Measurements from ENCODE around the gene GP9. TPM values are rescaled to one million over a fixed set of nuclear protein-coding genes. Genes with fewer than 3 reads are reported as not detected.

The GP9 gene
- total RNA-seq, 2 experiments from 2014 or later, result not detected

DNA sequence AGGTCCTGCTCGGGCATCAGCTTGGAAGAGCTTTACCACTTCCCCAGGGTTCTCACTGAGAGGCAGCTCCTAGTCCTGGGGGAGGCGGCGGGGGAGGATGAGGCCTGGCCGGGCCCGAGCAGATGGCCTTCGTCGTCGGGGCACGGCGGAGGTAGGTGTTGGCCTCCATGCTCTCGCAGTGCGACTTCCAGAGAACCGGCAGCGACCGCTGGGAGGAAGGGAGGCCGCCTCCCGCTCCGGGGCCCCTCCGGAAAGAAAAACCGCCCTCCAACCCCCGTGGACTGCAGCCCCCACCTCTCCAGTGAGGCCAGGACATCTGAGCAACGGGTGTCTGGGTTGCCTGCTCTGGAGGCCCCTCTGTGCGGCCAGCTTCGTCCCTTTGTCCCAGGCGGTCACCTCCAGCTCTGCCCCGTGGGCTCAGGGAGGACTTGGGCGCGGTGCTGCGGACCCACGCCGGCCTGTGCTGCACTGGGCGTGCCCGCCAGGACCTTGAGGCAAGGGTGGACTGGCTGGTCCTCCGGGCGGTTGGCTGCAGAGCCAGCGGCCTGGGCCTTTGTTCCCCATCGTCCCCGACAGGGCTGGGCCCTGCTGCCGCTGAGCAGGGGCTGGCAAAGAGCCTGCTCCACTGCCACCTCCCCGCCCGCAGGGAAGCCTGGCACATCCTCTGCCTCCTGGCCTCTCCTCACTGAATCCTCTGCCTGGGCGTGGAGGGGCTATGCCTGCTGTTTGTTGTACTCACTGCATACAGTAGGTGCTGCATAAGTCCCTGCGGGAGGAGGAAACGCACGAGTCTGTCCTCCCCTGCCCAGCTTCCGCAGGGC is 13.6 kb upstream of the GP9 start:
- no peak for DNase-seq (ENCODE audit: low spot score)
- H2AFZ ChIP-seq (ENCODE audit: low read length), result no peak overlapping the region
- no peaks in the 10 kb centered on the region for H3K4me1 ChIP-seq (ENCODE audit: insufficient read depth, low read length, poor library complexity, severe bottlenecking)
- H3K79me2 ChIP-seq (ENCODE audit: insufficient read depth, low read depth, low read length), result no peaks in the 10 kb centered on the region
- H3K36me3 ChIP-seq (ENCODE audit: insufficient read depth, low read length), result no peaks in the 10 kb centered on the region
- H3K4me3 ChIP-seq (ENCODE audit: low read depth, low read length, poor library complexity, severe bottlenecking), result no peak overlapping the region
- BruUV-seq (replicated peaks), result no TSS peak
- H3K27ac ChIP-seq (ENCODE audit: low read depth, low read length, poor library complexity, severe bottlenecking), result no peak overlapping the region
- H3K9me3 ChIP-seq (ENCODE audit: low read length), result no peaks in the 10 kb centered on the region
- ChIA-PET CTCF (ENCODE audit: unreplicated experiment) (no interaction called here), POLR2A (no interaction called here)
- no peaks in the 10 kb centered on the region for H4K20me1 ChIP-seq (ENCODE audit: insufficient read depth, low read length)
- intact Hi-C loops (cut with micrococcal nuclease; ENCODE audit: unreplicated experiment), result no loop called here
- TF ChIP-seq CTCF (conservative IDR thresholded peaks at IDR 0.05; ENCODE audit: low read length), result no peak
- no peaks in the 10 kb centered on the region for H3K9me2 ChIP-seq (ENCODE audit: insufficient read depth, low read length)
- no peak overlapping the region for H3K4me2 ChIP-seq (ENCODE audit: low read length)

GRCh38 chr3:129047553-129047839 is 13.1 kb upstream of the GP9 start:
- Histone ChIP-seq H3K27ac (ENCODE audit: low read depth, low read length, poor library complexity, severe bottlenecking) (no peak overlapping the region), H3K4me1 (ENCODE audit: insufficient read depth, low read length, poor library complexity, severe bottlenecking) (no peaks in the 10 kb centered on the region), H3K9me2 (ENCODE audit: insufficient read depth, low read length) (no peaks in the 10 kb centered on the region), H3K9me3 (ENCODE audit: low read length) (no peaks in the 10 kb centered on the region), H3K36me3 (ENCODE audit: insufficient read depth, low read length) (no peaks in the 10 kb centered on the region), H2AFZ (ENCODE audit: low read length) (no peak overlapping the region), H3K4me2 (ENCODE audit: low read length) (no peak overlapping the region), H3K79me2 (ENCODE audit: insufficient read depth, low read depth, low read length) (no peaks in the 10 kb centered on the region), H4K20me1 (ENCODE audit: insufficient read depth, low read length) (no peaks in the 10 kb centered on the region), H3K4me3 (ENCODE audit: low read depth, low read length, poor library complexity, severe bottlenecking) (no peak overlapping the region)
- POLR2A ChIA-PET, result no interaction called here
- no peak for TF ChIP-seq CTCF (conservative IDR thresholded peaks at IDR 0.05; ENCODE audit: low read length)
- no peak for TF ChIP-seq EZH2phosphoT487 (IDR thresholded peaks at IDR 0.05; ENCODE audit: borderline replicate concordance, low read depth, low read length)
- CTCF ChIA-PET (ENCODE audit: unreplicated experiment), result no interaction called here
- no TSS peak for BruUV-seq (replicated peaks)
- no peak for DNase-seq (ENCODE audit: low spot score)
- intact Hi-C loops (cut with micrococcal nuclease; ENCODE audit: unreplicated experiment), result no loop called here

GRCh38 chr3:129050556-129051295 is 9.9 kb upstream of the GP9 start:
- DNase-seq (ENCODE audit: low spot score), result no peak
- intact Hi-C loops (cut with micrococcal nuclease; ENCODE audit: unreplicated experiment), result loop anchor here (5.0 kb wide), 2 partner anchors 78 to 277 kb away; no protein-coding TSS in a partner anchor
- Histone ChIP-seq H2AFZ (ENCODE audit: low read length) (no peak overlapping the region), H3K9me3 (ENCODE audit: low read length) (no peaks in the 10 kb centered on the region), H3K9me2 (ENCODE audit: insufficient read depth, low read length) (no peaks in the 10 kb centered on the region), H3K79me2 (ENCODE audit: insufficient read depth, low read depth, low read length) (no peaks in the 10 kb centered on the region), H3K4me2 (ENCODE audit: low read length) (no peak overlapping the region), H3K4me3 (ENCODE audit: low read depth, low read length, poor library complexity, severe bottlenecking) (no peak overlapping the region), H4K20me1 (ENCODE audit: insufficient read depth, low read length) (no peaks in the 10 kb centered on the region), H3K4me1 (ENCODE audit: insufficient read depth, low read length, poor library complexity, severe bottlenecking) (peaks cover 9% of the 10 kb centered on the region), H3K36me3 (ENCODE audit: insufficient read depth, low read length) (no peaks in the 10 kb centered on the region), H3K27ac (ENCODE audit: low read depth, low read length, poor library complexity, severe bottlenecking) (no peak overlapping the region)
- POLR2A ChIA-PET, result no interaction called here
- no TSS peak for BruUV-seq (replicated peaks)
- TF ChIP-seq EZH2phosphoT487 (IDR thresholded peaks at IDR 0.05; ENCODE audit: borderline replicate concordance, low read depth, low read length) (no peak), CTCF (conservative IDR thresholded peaks at IDR 0.05; ENCODE audit: low read length) (no peak)
- CTCF ChIA-PET (ENCODE audit: unreplicated experiment), result interaction anchor here (0.7 kb wide), 1 partner anchor 194 kb away, joined by 3 read pairs; no protein-coding TSS in a partner anchor
